ENCODE data around the gene HBA1. TPM values are rescaled to one million over a fixed set of nuclear protein-coding genes. Genes with fewer than 3 reads are reported as not detected.
"Not testable (repeated sequence)": the region's sequence is repeated elsewhere in the genome, so short reads cannot be mapped to it uniquely, and the experiment has no call there.

The HBA1 gene
- total RNA-seq, 1 donor from 2014 or later = 54.8 TPM

DNA sequence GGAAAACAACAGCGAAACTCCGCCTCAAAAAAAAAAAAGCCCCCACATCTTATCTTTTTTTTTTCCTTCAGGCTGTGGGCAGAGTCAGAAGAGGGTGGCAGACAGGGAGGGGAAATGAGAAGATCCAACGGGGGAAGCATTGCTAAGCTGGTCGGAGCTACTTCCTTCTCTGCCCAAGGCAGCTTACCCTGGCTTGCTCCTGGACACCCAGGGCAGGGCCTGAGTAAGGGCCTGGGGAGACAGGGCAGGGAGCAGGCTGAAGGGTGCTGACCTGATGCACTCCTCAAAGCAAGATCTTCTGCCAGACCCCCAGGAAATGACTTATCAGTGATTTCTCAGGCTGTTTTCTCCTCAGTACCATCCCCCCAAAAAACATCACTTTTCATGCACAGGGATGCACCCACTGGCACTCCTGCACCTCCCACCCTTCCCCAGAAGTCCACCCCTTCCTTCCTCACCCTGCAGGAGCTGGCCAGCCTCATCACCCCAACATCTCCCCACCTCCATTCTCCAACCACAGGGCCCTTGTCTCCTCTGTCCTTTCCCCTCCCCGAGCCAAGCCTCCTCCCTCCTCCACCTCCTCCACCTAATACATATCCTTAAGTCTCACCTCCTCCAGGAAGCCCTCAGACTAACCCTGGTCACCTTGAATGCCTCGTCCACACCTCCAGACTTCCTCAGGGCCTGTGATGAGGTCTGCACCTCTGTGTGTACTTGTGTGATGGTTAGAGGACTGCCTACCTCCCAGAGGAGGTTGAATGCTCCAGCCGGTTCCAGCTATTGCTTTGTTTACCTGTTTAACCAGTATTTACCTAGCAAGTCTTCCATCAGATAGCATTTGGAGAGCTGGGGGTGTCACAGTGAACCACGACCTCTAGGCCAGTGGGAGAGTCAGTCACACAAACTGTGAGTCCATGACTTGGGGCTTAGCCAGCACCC lies 1.2 kb upstream of the HBA1 start:
- no peak for DNase-seq (ENCODE audit: low spot score)

DNA sequence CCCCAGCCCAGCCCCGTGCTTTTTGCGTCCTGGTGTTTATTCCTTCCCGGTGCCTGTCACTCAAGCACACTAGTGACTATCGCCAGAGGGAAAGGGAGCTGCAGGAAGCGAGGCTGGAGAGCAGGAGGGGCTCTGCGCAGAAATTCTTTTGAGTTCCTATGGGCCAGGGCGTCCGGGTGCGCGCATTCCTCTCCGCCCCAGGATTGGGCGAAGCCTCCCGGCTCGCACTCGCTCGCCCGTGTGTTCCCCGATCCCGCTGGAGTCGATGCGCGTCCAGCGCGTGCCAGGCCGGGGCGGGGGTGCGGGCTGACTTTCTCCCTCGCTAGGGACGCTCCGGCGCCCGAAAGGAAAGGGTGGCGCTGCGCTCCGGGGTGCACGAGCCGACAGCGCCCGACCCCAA lies 474 bp upstream of the HBA1 start:
- not testable (repeated sequence) for DNase-seq (ENCODE audit: low spot score)

DNA sequence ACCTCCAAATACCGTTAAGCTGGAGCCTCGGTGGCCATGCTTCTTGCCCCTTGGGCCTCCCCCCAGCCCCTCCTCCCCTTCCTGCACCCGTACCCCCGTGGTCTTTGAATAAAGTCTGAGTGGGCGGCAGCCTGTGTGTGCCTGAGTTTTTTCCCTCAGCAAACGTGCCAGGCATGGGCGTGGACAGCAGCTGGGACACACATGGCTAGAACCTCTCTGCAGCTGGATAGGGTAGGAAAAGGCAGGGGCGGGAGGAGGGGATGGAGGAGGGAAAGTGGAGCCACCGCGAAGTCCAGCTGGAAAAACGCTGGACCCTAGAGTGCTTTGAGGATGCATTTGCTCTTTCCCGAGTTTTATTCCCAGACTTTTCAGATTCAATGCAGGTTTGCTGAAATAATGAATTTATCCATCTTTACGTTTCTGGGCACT lies 928 bp downstream of the HBA1 start:
- DNase-seq (ENCODE audit: low spot score) = no peak

DNA sequence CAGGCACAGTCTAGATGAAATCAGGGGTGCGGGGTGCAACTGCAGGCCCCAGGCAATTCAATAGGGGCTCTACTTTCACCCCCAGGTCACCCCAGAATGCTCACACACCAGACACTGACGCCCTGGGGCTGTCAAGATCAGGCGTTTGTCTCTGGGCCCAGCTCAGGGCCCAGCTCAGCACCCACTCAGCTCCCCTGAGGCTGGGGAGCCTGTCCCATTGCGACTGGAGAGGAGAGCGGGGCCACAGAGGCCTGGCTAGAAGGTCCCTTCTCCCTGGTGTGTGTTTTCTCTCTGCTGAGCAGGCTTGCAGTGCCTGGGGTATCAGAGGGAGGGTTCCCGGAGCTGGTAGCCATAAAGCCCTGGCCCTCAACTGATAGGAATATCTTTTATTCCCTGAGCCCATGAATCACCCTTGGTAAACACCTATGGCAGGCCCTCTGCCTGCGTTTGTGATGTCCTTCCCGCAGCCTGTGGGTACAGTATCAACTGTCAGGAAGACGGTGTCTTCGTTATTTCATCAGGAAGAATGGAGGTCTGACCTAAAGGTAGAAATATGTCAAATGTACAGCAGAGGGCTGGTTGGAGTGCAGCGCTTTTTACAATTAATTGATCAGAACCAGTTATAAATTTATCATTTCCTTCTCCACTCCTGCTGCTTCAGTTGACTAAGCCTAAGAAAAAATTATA lies 1.6 kb downstream of the HBA1 start:
- DNase-seq (ENCODE audit: low spot score) = no peak

DNA sequence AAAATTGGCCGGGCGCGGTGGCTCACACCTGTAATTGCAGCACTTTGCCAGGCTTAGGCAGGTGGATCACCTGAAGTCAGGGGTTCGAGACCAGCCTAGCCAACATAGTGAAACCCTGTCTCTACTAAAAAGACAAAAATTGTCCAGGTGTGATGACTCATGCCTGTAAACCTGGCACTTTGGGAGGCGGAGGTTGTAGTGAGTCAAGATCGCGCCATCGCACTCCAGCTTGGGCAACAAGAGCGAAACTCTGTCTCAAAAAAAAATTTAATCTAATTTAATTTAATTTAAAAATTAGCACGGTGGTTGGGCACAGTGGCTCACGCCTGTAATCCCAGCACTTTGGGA lies 2.2 kb downstream of the HBA1 start:
- no peak for DNase-seq (ENCODE audit: low spot score)

DNA sequence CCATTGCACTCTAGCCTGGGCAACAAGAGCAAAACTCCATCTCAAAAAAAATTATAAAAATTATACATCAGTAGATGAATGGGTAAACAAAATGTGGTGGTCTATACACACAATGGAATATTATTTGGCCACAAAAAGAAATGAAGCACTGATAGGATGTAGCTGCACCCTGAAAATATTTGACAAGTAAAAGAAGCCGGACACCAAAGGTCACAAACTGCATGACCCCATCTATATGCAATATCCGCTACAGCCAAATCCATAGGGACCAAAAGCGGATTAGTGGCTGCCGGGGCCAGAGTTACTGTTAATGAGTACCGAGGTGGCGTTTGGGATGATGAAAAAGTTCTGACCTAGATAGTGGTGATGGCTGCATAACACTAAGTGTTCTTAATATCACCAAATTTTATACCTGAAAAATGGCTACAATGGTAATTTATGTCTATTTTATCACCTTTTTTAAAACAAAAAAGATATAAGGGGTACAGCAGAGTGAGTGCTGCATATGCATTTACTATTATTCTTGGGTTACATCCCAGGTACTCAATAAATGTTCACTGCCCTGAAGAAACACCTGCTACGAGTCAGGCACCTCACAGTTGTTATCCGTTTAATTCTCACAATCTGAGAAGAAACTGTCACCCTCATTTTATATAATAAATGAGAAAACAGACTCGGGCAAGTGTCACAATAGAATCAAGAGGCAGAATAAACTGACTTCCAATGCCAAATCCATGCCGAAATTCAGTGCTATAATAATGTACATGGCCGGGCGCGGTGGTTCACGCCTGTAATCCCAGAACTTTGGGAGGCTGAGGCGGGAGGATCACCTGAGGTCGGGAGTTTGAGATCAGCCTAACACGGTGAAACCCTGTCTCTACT lies 3.0 kb downstream of the HBA1 start:
- no peak for DNase-seq (ENCODE audit: low spot score)

DNA sequence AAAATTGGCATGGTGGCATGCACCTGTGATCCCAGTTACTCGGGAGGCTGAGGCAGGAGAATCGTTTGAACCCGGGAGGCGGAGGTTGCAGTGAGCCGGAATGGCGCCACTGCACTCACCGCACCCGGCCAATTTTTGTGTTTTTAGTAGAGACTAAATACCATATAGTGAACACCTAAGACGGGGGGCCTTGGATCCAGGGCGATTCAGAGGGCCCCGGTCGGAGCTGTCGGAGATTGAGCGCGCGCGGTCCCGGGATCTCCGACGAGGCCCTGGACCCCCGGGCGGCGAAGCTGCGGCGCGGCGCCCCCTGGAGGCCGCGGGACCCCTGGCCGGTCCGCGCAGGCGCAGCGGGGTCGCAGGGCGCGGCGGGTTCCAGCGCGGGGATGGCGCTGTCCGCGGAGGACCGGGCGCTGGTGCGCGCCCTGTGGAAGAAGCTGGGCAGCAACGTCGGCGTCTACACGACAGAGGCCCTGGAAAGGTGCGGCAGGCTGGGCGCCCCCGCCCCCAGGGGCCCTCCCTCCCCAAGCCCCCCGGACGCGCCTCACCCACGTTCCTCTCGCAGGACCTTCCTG lies 3.7 kb downstream of the HBA1 start, which contains the start of gene HBQ1:
TSS of gene HBQ1 (plus strand) at position 359 of the 575 bp plus-strand sequence. CDS start at position 387, 28 bp downstream.
- no peak for DNase-seq (ENCODE audit: low spot score)

DNA sequence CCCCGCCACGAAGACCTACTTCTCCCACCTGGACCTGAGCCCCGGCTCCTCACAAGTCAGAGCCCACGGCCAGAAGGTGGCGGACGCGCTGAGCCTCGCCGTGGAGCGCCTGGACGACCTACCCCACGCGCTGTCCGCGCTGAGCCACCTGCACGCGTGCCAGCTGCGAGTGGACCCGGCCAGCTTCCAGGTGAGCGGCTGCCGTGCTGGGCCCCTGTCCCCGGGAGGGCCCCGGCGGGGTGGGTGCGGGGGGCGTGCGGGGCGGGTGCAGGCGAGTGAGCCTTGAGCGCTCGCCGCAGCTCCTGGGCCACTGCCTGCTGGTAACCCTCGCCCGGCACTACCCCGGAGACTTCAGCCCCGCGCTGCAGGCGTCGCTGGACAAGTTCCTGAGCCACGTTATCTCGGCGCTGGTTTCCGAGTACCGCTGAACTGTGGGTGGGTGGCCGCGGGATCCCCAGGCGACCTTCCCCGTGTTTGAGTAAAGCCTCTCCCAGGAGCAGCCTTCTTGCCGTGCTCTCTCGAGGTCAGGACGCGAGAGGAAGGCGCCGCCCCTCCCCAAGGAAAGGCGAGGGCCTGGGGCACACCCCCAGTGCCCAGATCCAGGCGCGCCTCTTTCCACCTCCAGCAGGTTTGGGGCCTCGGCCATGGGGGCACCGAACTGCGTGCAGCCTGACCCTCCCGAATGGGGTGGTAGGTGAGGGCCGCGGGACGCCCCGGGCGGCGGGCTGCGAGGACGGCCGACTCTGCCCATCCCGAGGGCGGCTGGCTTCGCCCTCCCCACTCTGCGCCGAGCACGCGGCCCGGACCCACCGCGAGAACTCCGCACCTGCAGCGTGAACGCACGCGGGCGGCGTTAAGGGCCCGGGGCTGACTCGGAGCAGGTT lies 4.4 kb downstream of the HBA1 start:
- DNase-seq (ENCODE audit: low spot score) = no peak

DNA sequence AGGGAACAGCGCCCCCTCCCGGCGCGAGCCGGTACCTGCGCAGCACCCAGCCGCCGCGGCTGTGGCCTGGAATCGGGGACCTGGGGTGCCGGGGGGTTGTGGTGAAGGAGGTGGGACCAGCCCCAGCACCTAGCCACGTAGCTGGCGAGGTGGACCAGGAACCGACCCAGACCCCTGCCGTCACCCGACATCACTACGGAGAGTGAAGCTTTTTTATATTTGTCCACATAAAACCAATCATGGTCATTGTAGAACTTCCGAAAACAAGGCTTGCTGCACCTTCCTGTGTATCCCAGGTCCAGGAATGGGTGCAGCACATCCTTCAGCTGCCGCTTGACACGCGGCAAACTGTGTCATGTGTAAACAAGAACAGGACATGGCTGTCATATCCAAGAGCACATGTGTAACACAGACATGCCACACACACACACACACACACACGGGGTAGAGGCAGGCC lies 5.1 kb downstream of the HBA1 start:
- DNase-seq (ENCODE audit: low spot score) = peak; percentile 64

DNA sequence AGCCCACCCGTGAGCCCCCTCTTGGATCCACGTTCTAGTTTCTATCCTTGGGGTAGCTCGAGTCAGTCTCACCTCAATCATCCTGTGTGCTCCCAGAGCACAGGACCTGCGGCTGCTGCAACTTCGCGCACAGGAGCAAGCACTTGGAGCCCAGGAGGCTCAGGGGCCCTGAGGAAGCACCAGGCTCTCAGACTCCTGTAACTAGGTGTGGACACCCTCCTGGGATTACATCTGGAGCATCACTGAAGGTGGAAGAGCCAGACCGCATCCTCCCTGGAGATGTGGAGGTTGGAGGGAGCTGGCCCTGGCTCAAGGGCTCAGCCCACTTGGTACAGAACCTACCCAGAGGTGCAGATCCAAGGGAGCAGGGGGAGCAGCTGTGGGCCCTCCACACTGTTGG lies 6.5 kb downstream of the HBA1 start:
- no peak for DNase-seq (ENCODE audit: low spot score)

DNA sequence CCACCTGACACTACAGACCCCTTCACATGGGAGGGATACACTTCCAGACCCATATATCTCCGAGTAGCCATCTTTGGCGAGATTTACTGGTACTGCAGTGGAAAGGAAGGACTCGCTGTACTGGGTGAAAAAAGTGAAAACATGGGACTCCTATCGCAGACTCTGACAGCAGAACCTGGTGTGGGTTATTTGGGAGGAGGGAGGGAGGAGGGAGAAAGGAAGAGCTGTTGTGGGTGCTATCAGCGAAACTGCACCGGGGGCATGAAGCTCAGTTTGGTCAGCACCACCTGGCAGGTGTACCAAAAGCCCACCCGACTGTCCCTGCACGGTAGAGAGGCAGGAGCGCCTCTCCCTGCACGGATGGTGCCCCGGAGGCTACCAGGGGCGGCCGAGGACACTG lies 8.7 kb downstream of the HBA1 start:
- DNase-seq (ENCODE audit: low spot score) = no peak

DNA sequence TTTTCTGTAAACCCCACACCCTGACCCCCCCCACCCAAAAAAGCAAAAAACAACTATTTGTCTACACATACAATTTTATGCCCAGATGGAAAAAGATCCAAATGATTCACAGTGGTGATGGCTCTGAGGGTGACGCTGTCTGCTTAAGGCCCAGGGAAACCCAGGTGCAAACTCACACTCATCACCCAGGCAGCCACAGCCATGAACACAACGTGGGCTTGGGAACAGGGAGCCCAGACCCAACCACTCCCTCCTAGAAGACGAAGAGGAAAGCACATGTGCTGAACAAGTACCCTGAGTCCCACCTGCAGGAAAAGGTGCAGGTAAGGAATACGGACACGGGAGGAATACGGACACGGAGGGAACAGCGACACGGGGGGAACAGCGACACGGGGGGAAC lies 9.2 kb downstream of the HBA1 start:
- no peak for DNase-seq (ENCODE audit: low spot score)

DNA sequence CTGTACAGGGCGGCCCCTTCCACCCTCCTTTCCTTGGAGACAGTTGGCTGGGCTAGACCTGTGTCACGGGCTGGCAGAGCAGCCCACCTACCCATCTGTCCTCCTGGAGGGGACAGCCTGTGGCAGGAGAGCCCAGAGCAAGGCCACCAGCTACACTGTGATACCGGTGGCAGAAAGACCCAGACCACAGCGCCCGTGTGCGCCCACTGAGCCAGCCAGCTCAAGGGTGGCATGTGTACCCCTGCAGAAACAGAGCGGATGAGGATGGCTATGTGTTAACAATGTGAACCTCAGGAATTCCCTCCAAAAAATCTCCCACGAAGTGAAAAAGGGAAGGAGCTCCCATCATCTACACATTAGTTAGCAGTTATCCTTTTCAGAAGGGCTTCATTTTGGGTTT lies 10.8 kb downstream of the HBA1 start:
- no peak for DNase-seq (ENCODE audit: low spot score)

DNA sequence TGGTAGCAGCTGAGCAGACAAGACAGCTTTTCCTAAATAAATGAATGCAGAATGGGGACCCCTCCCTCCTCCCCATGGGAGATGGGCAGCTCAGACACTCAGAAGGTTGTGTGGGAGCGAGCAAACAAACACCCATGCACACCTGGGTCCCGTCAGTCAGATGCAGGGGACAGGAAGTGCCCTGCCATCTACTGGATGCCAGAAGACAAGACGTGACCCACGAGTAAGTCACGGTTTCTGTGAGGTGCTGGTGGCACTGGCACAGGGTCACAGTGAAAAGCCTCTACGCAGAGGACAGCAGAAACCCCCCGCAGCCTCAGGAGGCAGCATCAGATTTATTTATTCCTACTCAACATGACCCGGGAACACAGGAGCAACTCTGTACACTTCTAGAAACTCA lies 12.2 kb downstream of the HBA1 start:
- no peak for DNase-seq (ENCODE audit: low spot score)

DNA sequence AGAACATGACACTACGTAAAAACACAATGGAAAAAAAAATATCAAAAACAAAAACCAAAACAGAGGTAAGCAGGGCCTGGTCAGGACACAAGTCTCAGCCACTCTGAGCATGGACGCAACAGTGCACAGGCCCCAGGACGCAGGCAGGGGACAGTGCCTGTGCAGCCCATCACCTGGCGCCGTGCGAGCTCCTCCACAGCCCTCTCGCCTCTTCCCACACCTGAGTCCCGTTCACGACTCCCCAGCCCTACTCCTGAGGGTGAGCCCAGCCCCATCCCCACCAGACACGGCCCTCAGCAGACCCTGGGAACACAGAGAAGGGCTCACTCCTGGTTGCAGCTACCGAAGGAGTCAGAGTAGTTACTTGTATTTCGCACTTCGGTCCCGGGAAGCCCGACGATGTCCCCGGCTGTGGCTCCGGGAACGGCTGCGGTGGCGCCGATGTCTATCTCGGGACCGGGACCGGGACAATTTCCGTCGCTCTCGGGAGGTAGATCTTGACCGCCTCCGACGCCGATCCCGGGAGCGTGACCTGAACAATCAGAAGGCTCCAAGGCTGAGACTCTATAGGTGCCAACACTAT lies 13.2 kb downstream of the HBA1 start:
- no peak for DNase-seq (ENCODE audit: low spot score)

DNA sequence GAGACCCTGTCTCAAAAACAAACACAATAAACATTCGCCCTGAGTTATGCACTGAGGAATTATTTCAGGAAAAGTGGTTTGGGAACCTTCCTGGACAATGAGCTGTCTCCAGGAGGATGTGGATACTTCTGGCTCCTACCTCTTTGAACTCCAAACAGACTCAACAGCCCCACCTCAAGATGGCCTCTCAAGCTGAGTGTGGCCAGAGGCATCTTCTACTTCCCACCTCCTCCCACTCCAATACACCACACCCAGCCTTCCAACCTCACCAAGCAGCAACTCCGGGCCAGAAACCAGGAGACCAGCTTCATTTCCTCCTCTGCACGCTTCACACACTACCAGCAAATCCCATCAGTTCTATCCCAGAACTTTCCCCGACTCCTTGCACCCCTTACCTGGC lies 15.4 kb downstream of the HBA1 start:
- DNase-seq (ENCODE audit: low spot score) = no peak

DNA sequence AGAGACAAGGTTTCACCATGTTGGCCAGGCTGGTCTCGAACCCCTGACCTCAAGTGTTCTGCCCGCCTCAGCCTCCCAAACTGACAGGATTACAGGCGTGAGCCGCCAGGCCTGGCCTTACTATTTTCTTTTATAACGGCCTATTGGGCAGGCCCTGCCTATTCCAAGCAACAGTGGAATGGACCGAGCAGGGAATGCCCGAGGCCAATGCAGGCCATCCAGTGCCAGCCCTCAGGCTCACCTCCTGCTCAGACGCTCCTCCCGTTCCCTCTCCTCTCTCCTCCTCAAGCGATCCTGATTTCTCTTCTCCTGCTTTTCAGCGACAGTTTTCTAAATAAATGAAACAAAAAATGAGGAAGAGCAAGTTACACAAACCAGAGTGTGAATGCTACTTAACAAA lies 16.2 kb downstream of the HBA1 start:
- no peak for DNase-seq (ENCODE audit: low spot score)

DNA sequence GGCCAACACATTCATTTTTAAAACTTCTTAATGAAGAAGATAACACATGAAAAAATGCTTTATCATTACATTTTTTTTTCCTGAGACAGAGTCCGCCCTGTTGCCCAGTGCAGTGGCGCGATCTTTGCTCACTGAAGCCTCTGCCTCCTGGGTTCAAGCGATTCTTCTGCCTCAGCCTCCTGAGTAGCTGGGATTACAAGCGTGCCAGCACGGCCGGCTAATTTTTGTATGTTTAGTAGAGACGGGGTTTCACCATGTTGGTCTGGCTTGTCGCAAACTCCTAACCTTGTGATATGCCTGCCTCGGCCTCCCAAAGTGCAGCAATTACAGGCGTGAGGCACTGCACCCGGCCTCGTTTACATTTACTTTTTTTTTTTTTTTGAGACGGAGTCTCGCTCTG lies 17.0 kb downstream of the HBA1 start:
- DNase-seq (ENCODE audit: low spot score) = no peak

DNA sequence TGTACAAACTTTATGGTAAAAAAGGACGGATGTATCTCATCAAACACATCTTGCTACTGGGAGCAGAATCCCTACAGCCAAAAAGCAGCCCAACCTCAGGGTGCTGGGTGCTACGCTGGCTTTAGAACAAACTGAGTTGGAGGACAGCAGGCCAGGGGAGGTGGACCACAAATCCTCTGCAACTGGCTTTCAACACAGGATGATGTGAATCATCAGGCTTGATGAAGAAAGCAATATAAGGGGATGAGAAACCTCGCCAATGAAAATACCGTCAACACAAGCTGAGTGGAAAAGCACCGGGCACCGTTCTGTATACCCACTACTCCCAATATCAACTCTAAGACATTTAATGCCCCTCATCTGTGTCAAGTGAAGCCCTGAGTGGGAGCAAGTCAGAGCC lies 18.0 kb downstream of the HBA1 start:
- no peak for DNase-seq (ENCODE audit: low spot score)

DNA sequence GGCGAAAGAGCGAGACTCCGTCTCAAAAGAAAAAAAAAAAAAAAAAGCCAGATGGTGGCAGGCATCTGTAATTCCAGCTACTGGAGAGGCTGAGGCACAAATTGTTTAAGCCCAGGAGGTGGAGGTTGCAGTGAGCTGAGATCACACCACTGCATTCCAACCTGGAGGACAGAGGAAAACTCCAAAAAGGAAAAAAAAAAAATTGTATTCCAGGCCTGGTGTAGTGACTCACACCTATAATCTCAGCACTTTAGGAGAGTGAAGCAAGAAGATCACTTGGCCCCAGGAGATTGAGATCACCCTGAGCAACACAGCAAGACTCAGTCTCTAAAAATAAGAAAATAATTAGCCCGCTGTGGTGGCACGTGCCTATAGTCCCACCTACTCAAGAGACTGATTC lies 23.9 kb downstream of the HBA1 start:
- DNase-seq (ENCODE audit: low spot score) = no peak
